ENCODE data around the gene CEP350.

DNA sequence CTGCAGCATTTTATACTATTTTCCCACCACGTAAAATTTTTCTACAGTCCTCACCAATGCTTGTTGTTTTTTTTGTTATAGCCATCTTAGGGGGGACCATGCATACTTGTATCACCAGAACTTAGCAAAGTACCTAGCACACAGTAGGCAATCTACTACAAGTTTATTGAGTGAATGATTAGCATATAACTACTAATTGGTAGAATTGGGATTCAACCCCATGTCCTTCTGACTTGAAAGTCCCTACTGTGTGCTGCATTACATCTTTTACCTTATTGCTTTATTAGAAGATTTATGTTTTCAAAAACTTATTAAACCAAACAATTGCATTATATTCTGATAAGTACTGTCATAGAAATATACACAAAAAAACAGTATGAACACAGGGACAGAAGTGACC lies 92.1 kb downstream of the CEP350 start:
- no peak for TF ChIP-seq POLR2AphosphoS5 (IDR thresholded peaks at IDR 0.05)
- TF ChIP-seq, protein P1, sequence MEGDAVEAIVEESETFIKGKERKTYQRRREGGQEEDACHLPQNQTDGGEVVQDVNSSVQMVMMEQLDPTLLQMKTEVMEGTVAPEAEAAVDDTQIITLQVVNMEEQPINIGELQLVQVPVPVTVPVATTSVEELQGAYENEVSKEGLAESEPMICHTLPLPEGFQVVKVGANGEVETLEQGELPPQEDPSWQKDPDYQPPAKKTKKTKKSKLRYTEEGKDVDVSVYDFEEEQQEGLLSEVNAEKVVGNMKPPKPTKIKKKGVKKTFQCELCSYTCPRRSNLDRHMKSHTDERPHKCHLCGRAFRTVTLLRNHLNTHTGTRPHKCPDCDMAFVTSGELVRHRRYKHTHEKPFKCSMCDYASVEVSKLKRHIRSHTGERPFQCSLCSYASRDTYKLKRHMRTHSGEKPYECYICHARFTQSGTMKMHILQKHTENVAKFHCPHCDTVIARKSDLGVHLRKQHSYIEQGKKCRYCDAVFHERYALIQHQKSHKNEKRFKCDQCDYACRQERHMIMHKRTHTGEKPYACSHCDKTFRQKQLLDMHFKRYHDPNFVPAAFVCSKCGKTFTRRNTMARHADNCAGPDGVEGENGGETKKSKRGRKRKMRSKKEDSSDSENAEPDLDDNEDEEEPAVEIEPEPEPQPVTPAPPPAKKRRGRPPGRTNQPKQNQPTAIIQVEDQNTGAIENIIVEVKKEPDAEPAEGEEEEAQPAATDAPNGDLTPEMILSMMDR (IDR thresholded peaks at IDR 0.05) = no peak
- no peak for TF ChIP-seq EP300 (IDR thresholded peaks at IDR 0.05)
